ENCODE results near the gene NFKBIA.

Gene NFKBIA

GRCh38 chr14:35404449-35405303 lies at the start of gene NFKBIA:
Gene NFKBIA (minus strand): TSS chr14:35404749. CDS start chr14:35404644, 105 bp downstream.
- in situ Hi-C loops (cut with HindIII; ENCODE audit: low sequenced_read_pairs) = loop anchor here (5.0 to 10.0 kb wide), 3 partner anchors 52 to 257 kb away; no protein-coding TSS in a partner anchor

GRCh38 chr14:35446450-35446849 lies 41.9 kb upstream of the NFKBIA start:
- in situ Hi-C loops (cut with HindIII; ENCODE audit: low sequenced_read_pairs) = loop anchor here (25.0 kb wide), 1 partner anchor 141 kb away; no protein-coding TSS in a partner anchor

GRCh38 chr14:35444104-35444503 lies 39.6 kb upstream of the NFKBIA start:
- in situ Hi-C loops (cut with HindIII; ENCODE audit: low sequenced_read_pairs) = loop anchor here (5.0 to 25.0 kb wide), 2 partner anchors 143 to 243 kb away; no protein-coding TSS in a partner anchor

- in situ Hi-C loops (cut with HindIII; ENCODE audit: low sequenced_read_pairs) = loop anchor here (5.0 to 25.0 kb wide), 2 partner anchors 146 to 246 kb away; no protein-coding TSS in a partner anchor
These were observed 36.6 kb upstream of the NFKBIA start for GRCh38 chr14:35441160-35441559.

GRCh38 chr14:35438910-35439713 lies 34.6 kb upstream of the NFKBIA start:
- in situ Hi-C loops (cut with HindIII; ENCODE audit: low sequenced_read_pairs) = loop anchor here (25.0 kb wide), 1 partner anchor 148 kb away; no protein-coding TSS in a partner anchor

- in situ Hi-C loops (cut with HindIII; ENCODE audit: low sequenced_read_pairs) = loop anchor here (25.0 kb wide), 1 partner anchor 149 kb away; no protein-coding TSS in a partner anchor
These were observed 33.9 kb upstream of the NFKBIA start for GRCh38 chr14:35438492-35438891.

GRCh38 chr14:35435177-35435576 lies 30.6 kb upstream of the NFKBIA start:
- in situ Hi-C loops (cut with HindIII; ENCODE audit: low sequenced_read_pairs) = loop anchor here (25.0 kb wide), 1 partner anchor 152 kb away; no protein-coding TSS in a partner anchor

GRCh38 chr14:35433826-35434225 lies 29.3 kb upstream of the NFKBIA start:
- in situ Hi-C loops (cut with HindIII; ENCODE audit: low sequenced_read_pairs) = loop anchor here (25.0 kb wide), 1 partner anchor 153 kb away; no protein-coding TSS in a partner anchor

GRCh38 chr14:35430459-35431199 lies 26.1 kb upstream of the NFKBIA start:
- in situ Hi-C loops (cut with HindIII; ENCODE audit: low sequenced_read_pairs) = loop anchor here (25.0 kb wide), 1 partner anchor 157 kb away; no protein-coding TSS in a partner anchor

- in situ Hi-C loops (cut with HindIII; ENCODE audit: low sequenced_read_pairs) = loop anchor here (25.0 kb wide), 1 partner anchor 157 kb away; no protein-coding TSS in a partner anchor
These were observed 25.4 kb upstream of the NFKBIA start for GRCh38 chr14:35429951-35430350.

- in situ Hi-C loops (cut with HindIII; ENCODE audit: low sequenced_read_pairs) = loop anchor here (25.0 kb wide), 1 partner anchor 161 kb away; no protein-coding TSS in a partner anchor
These were observed 21.3 kb upstream of the NFKBIA start for GRCh38 chr14:35425850-35426249.

GRCh38 chr14:35423621-35424020 lies 19.1 kb upstream of the NFKBIA start:
- in situ Hi-C loops (cut with HindIII; ENCODE audit: low sequenced_read_pairs) = loop anchor here (5.0 kb wide), 1 partner anchor 176 kb away; no protein-coding TSS in a partner anchor

- in situ Hi-C loops (cut with HindIII; ENCODE audit: low sequenced_read_pairs) = loop anchor here (5.0 kb wide), 1 partner anchor 173 kb away; no protein-coding TSS in a partner anchor
These were observed 15.7 kb upstream of the NFKBIA start for GRCh38 chr14:35420036-35420811.

GRCh38 chr14:35419429-35419841 lies 14.9 kb upstream of the NFKBIA start:
- in situ Hi-C loops (cut with HindIII; ENCODE audit: low sequenced_read_pairs) = no loop called here

GRCh38 chr14:35418093-35418492 lies 13.5 kb upstream of the NFKBIA start:
- in situ Hi-C loops (cut with HindIII; ENCODE audit: low sequenced_read_pairs) = no loop called here

- in situ Hi-C loops (cut with HindIII; ENCODE audit: low sequenced_read_pairs) = no loop called here
These were observed 11.7 kb upstream of the NFKBIA start for GRCh38 chr14:35416108-35416750.

GRCh38 chr14:35414365-35414764 lies 9.8 kb upstream of the NFKBIA start:
- in situ Hi-C loops (cut with HindIII; ENCODE audit: low sequenced_read_pairs) = loop anchor here (5.0 kb wide), 1 partner anchor 97 kb away; no protein-coding TSS in a partner anchor

- in situ Hi-C loops (cut with HindIII; ENCODE audit: low sequenced_read_pairs) = loop anchor here (5.0 kb wide), 1 partner anchor 95 kb away; no protein-coding TSS in a partner anchor
These were observed 7.9 kb upstream of the NFKBIA start for GRCh38 chr14:35412272-35413056.
